ENCODE data around the gene MACROD2.

- no peak for TF ChIP-seq CTCF (conservative IDR thresholded peaks at IDR 0.05 in 1 of 2, IDR thresholded peaks at IDR 0.05 in 1 of 2; ENCODE audit: extremely low read depth in 1 of 2, insufficient read depth in 1 of 2, low read depth in 1 of 2, low read length in 2 of 2)
- TF ChIP-seq EZH2 (IDR thresholded peaks at IDR 0.05; ENCODE audit: borderline replicate concordance, low read length), result no peak
These were observed 1375.1 kb downstream of the MACROD2 start for GRCh38 chr20:15370370-15370769.

Data from mammary epithelial cell (primary cell).